Prostate gland (tissue), 2 donors: Measurements from ENCODE around the gene PATL1.

ENCODE experiments used
- POLR2A ChIP-seq: fragments of 450-650 bp; IDR thresholded peaks from one replicate; pipeline ENCODE4 v1.6.1; 2016; ENCODE audit warnings: antibody characterized with exemption, mild to moderate bottlenecking
- POLR2AphosphoS5 ChIP-seq: sonication (generic); formaldehyde crosslinking; IDR thresholded peaks from one replicate; pipeline ENCODE4 v1.6.1; 2017; ENCODE audit warnings: antibody characterized with exemption
- TF ChIP-seq, protein P1 (sequence below), 4 experiments: fragments of 200-600 bp in 2 of 4; fragments of 450-650 bp in 2 of 4; sonication (generic) in 2 of 4; IDR thresholded peaks; 1 replicate in 3 of 4; 2 replicates in 1 of 4; pipeline ENCODE4 v1.5.1; 2016 to 2019; ENCODE audit warnings: antibody characterized with exemption in 4 of 4, mild to moderate bottlenecking in 2 of 4, moderate library complexity in 2 of 4

DNA sequence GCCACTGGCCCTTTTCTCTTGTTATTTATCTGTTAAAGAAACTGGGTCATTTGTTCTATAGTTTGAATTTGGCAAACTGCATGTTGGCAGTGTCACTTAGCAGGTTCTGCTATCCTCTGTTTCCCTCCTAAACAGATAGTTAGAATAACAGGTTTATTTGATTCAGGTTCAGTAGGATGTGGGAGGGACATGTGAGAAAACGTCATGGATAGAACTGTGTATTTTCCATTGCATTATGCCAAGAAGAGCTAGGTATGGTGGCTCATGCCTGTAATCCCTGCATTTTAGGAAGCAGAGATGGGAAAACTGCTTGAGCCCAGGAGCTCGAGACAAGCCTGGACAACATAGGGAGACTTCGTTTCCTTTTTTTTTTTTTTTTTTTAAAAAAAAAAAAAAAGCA, 24.3 kb downstream of the PATL1 start:
- TF ChIP-seq POLR2A (no peak), POLR2AphosphoS5 (no peak)
- TF ChIP-seq, protein P1, sequence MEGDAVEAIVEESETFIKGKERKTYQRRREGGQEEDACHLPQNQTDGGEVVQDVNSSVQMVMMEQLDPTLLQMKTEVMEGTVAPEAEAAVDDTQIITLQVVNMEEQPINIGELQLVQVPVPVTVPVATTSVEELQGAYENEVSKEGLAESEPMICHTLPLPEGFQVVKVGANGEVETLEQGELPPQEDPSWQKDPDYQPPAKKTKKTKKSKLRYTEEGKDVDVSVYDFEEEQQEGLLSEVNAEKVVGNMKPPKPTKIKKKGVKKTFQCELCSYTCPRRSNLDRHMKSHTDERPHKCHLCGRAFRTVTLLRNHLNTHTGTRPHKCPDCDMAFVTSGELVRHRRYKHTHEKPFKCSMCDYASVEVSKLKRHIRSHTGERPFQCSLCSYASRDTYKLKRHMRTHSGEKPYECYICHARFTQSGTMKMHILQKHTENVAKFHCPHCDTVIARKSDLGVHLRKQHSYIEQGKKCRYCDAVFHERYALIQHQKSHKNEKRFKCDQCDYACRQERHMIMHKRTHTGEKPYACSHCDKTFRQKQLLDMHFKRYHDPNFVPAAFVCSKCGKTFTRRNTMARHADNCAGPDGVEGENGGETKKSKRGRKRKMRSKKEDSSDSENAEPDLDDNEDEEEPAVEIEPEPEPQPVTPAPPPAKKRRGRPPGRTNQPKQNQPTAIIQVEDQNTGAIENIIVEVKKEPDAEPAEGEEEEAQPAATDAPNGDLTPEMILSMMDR (IDR thresholded peaks at IDR 0.05), result no peak
